Sigmoid colon (tissue), 4 donors: ENCODE measurements around the gene DCDC2C.

Experiments
- POLR2A ChIP-seq, 2 donors: fragments of 450-650 bp; IDR thresholded peaks; one replicate each; pipeline ENCODE4 v1.6.1; 2016; ENCODE audit warnings: antibody characterized with exemption in 2 of 2, mild to moderate bottlenecking in 2 of 2, moderate library complexity in 2 of 2
- POLR2AphosphoS5 ChIP-seq, 4 donors: sonication (generic); formaldehyde crosslinking; IDR thresholded peaks; one replicate each; pipeline ENCODE4 v1.6.1; 2017; ENCODE audit warnings: antibody characterized with exemption in 4 of 4
- TF ChIP-seq, protein P1 (sequence below), 4 experiments: fragments of 450-650 bp in 3 of 4; fragments of 200-600 bp in 1 of 4; IDR thresholded peaks; one replicate each; pipeline ENCODE4 v1.5.1; 2016 to 2019; ENCODE audit warnings: antibody characterized with exemption in 4 of 4, mild to moderate bottlenecking in 3 of 4, moderate library complexity in 2 of 4

DNA sequence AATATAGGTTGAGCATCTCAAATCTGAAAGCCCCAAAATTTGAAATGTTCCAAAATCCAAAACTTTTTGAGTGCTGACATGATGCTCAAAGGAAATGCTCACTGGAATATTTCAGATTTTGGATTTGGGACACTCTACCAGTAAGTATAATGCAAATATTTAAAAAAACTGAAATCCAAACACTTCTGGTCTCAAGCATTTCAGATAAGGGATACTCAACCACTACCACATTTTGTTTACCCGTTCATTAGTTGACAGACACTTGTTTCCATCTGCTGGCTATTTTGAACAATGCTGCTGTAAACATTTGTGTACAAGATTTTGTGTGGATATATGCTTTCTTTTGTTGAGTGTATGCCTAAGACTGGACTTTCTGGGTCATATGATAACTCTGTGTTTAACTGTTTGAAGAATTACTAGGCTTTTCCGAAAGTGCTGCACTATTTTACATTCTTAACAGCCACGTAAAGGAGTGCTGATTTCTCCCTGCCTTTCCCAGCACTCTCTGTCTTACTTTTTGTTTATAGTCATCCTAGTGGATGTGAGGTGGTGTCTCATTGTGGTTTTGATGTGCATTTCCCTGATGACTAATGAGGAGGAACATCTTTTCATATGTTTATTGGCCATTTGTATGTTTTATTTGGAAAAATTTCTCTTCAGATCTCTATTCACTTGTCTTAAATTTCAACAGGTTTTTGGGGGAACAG is 19.5 kb upstream of the DCDC2C start:
- TF ChIP-seq POLR2AphosphoS5 (IDR thresholded peaks at IDR 0.05) (no peak), POLR2A (IDR thresholded peaks at IDR 0.05) (no peak)
- TF ChIP-seq, protein P1, sequence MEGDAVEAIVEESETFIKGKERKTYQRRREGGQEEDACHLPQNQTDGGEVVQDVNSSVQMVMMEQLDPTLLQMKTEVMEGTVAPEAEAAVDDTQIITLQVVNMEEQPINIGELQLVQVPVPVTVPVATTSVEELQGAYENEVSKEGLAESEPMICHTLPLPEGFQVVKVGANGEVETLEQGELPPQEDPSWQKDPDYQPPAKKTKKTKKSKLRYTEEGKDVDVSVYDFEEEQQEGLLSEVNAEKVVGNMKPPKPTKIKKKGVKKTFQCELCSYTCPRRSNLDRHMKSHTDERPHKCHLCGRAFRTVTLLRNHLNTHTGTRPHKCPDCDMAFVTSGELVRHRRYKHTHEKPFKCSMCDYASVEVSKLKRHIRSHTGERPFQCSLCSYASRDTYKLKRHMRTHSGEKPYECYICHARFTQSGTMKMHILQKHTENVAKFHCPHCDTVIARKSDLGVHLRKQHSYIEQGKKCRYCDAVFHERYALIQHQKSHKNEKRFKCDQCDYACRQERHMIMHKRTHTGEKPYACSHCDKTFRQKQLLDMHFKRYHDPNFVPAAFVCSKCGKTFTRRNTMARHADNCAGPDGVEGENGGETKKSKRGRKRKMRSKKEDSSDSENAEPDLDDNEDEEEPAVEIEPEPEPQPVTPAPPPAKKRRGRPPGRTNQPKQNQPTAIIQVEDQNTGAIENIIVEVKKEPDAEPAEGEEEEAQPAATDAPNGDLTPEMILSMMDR (IDR thresholded peaks at IDR 0.05): no peak
